GM23338 (cell line): ENCODE data around the gene GALNT5.

Experiments used
- CREB1 ChIP-seq: fragments of 250-450 bp; sonication (Bioruptor Pico); IDR thresholded peaks from 2 replicates; pipeline ENCODE4 v1.5.0; 2020; ENCODE audit warnings: low read depth, mild to moderate bottlenecking, moderate library complexity
- CTCF ChIP-seq, 2 experiments: fragments of 200-600 bp in 1 of 2; sonication (generic) in 1 of 2; conservative IDR thresholded peaks; 2 replicates each; pipeline versions ENCODE4 v1.5.1 to v1.6.1; 2016 to 2017; ENCODE audit warnings: antibody characterized with exemption in 2 of 2, low read depth in 2 of 2, mild to moderate bottlenecking in 2 of 2, moderate library complexity in 1 of 2
- ETS1 ChIP-seq: IDR thresholded peaks from 2 replicates; pipeline ENCODE4 v1.6.1; 2016; ENCODE audit warnings: antibody characterized with exemption
- EZH2 ChIP-seq: fragments of 200-600 bp; sonication (generic); IDR thresholded peaks from one replicate; pipeline ENCODE4 v1.8.0; 2017; ENCODE audit warnings: antibody characterized with exemption, mild to moderate bottlenecking, low read depth; ENCODE audit not compliant: unreplicated experiment
- EZH2phosphoT487 ChIP-seq: fragments of 200-600 bp; sonication (generic); IDR thresholded peaks from one replicate; pipeline ENCODE4 v1.8.1; 2018; ENCODE audit warnings: antibody characterized with exemption; ENCODE audit not compliant: unreplicated experiment
- JUNB ChIP-seq: IDR thresholded peaks from one replicate; pipeline ENCODE4 v1.6.1; 2016; ENCODE audit warnings: antibody characterized with exemption; ENCODE audit not compliant: unreplicated experiment
- NANOG ChIP-seq: IDR thresholded peaks from 2 replicates; pipeline ENCODE4 v1.6.1; 2016; ENCODE audit warnings: antibody characterized with exemption, borderline replicate concordance
- POLR2AphosphoS5 ChIP-seq: IDR thresholded peaks from 2 replicates; pipeline ENCODE4 v1.6.1; 2016; ENCODE audit warnings: antibody characterized with exemption, low read depth
- REST ChIP-seq: IDR thresholded peaks from one replicate; pipeline ENCODE4 v1.6.1; 2018; ENCODE audit warnings: antibody characterized with exemption; ENCODE audit not compliant: unreplicated experiment
- STAT1 ChIP-seq: IDR thresholded peaks from one replicate; pipeline ENCODE4 v1.6.1; 2016; ENCODE audit warnings: antibody characterized with exemption; ENCODE audit not compliant: unreplicated experiment
- ZNF114 ChIP-seq: fragments of 250-450 bp; sonication (Bioruptor Pico); IDR thresholded peaks from 2 replicates; pipeline ENCODE4 v1.5.0; 2020; ENCODE audit warnings: mild to moderate bottlenecking, moderate library complexity
- ZNF331 ChIP-seq: fragments of 250-450 bp; sonication (Bioruptor Pico); IDR thresholded peaks from 2 replicates; pipeline ENCODE4 v1.5.0; 2020; ENCODE audit warnings: low read depth, mild to moderate bottlenecking, moderate library complexity

- TF ChIP-seq POLR2AphosphoS5 (no peak), EZH2 (no peak), CTCF (conservative IDR thresholded peaks at IDR 0.05; ENCODE audit: low read depth in 2 of 2) (no peak), EZH2phosphoT487 (no peak), NANOG (no peak), REST (no peak), CREB1 (no peak), JUNB (no peak), ETS1 (no peak), ZNF331 (CRISPR knock-in tag) (no peak), STAT1 (no peak), ZNF114 (CRISPR knock-in tag) (no peak)
These were observed 14.2 kb downstream of the GALNT5 start for GRCh38 chr2:157271590-157272203.
